H1 (cell line): Measurements from ENCODE around the gene ARL6IP4. TPM values are rescaled to one million over a fixed set of nuclear protein-coding genes. Genes with fewer than 3 reads are reported as not detected.

Source experiments
- CBX5 ChIP-seq: fragments of 300-800, 300-1000 bp; sonication (generic); IDR thresholded peaks from 2 replicates; pipeline ENCODE4 v1.7.1; 2016; ENCODE audit warnings: antibody characterized with exemption, low read length, low read depth
- SRF ChIP-seq: IDR thresholded peaks from 2 replicates; pipeline ENCODE4 v1.6.1; 2011; ENCODE audit warnings: mild to moderate bottlenecking, low read depth, low read length, moderate library complexity
- TCF12 ChIP-seq: IDR thresholded peaks from 2 replicates; pipeline ENCODE4 v1.6.1; 2011; ENCODE audit warnings: low read depth, mild to moderate bottlenecking, low read length
- polyA plus RNA-seq, 7 experiments: library from polyadenylated mRNA; depleted of rRNA in 3 of 7; stranded (reverse) in 5 of 7; unstranded in 2 of 7; fragments of >200 nt in 5 of 7; fragments of 200-250 nt in 2 of 7; gene quantifications; 1 replicate in 5 of 7; 2 replicates in 1 of 7; 4 replicates in 1 of 7; pipeline versions ENCODE4 v1.2.1 to v1.2.3, GENCODE V29; 2011 to 2013; ENCODE audit warnings: missing spikeins in 2 of 7, mixed read lengths in 2 of 7
- total RNA-seq: library from RNA; stranded (reverse); fragmentation: NEBNext Ultra II Directional; extraction: Animal tissue kit (Norgen Biotek cat#: 25700); gene quantifications from 2 replicates; pipeline ENCODE4 v1.2.1, GENCODE V29; 2021

Gene ARL6IP4
- total and polyA plus RNA-seq, 2 of the 8 experiments (the other 6 are each of a cell fraction or from before 2014, with no cell fraction given), result 76.4 to 109 TPM

GRCh38 chr12:123006977-123007376 lies 26.5 kb downstream of the ARL6IP4 start (continued):
- no peak for TF ChIP-seq CBX5
- TF ChIP-seq TCF12, result no peak
- no peak for TF ChIP-seq SRF
